ENCODE results near the gene RGS6.

RGS6 gene

DNA sequence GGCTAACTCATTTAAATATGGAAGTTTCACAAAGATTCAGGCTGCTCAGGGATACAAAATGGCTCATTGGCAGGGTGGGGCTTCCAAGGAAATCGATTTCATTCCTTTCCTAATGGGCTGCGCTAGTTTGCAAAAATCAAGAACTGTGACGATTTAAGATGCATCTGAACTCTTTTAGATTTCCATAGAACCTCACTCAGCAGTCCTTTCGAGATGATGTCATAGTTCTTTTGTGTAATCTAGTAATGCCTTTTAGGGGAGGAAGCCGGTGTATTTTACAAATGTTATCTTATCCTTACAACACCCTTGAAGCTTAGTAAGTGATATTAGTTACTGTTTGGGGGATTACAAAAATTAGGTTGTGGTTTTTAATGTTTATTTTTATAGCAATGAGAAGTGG is 239.8 kb downstream of the RGS6 start:
- no peak for DNase-seq

DNA sequence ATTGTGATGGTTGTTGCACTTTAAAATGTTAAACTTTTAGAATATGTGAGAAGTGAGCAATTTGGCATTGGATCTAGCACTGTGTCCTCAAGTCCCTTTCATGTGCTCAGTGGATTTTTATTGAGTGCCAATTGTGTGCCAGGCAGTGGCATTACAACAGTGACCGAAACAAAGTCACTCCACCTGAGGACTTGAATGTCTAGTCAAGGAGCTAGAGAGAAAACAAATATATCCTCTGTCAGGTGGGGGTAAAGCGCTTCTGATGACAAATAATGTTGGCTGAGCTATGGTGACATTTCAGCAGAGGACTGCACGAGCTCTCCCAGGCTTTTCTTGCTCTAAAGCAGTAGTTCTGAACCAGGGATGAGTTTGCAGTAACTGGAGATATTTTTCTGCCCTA is 240.4 kb downstream of the RGS6 start:
- DNase-seq = no peak

DNA sequence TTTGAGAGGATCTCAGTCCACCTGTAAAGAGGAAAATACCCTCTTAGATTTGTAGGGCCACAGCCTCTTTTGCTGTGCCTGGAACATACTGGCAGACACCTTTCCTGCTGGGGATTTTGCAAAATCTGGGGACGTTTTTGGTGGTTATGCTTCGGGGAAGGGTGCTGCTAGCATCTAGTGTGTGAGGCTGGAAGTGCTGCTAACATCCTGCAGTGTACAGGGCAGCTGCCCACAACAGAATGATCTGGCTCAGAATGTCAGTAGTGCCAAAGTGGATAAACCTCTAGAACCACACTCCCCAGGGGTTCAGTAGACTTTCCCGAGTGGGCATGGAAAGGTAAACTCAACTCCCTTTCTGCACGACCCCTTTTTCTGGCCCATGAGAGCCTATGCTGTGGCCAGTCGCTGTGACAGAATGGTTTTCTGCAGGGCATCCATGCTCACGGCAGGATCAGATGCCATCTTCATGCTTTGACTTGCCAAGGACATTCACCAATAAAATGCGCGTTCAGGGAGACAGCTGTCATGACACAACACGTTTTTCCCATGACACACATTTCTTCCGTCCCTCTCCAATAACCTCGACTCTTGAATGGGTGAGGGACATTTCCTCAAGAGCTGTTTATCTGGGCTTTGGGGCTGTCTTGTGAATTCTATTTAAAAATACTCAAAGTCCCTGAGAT is 240.9 kb downstream of the RGS6 start:
- DNase-seq = no peak

DNA sequence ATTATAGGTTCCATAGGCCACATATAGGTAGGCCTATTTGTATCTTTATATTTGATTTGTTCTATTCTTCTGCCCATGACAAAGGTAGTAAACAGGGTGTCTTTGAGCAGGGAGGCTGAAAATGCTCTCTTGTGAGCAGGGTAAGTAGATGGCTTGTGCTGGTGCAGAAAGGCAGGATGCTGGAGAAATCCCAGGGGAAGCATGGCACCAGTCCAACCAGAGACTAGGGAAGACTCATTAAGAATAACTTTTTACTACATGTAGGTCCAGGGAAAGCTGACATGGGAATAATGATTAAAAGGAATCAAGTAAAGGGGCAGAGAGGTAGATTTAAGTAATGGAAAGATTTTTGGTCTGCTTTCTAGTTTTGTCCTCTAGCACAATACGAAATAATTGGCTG is 245.0 kb downstream of the RGS6 start:
- no peak for DNase-seq

DNA sequence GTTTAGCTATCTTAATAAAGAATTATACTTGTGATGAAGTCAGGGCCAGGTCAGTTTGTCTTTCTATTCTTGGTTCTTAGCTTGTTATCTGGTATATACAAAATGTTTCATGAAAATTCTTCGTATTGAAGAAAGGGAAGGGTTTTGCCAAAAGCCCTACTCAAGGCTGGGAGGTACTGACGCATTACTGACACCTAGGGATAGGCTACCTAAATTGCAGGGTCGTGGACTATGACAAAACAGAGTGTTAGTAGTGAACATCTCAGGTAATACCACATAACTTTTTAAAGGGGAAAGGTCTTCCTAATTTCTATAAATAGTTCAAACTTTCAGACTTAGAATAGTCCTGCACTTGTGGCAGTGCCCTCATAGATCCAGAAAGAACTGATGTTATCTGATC is 246.3 kb downstream of the RGS6 start:
- DNase-seq = no peak

DNA sequence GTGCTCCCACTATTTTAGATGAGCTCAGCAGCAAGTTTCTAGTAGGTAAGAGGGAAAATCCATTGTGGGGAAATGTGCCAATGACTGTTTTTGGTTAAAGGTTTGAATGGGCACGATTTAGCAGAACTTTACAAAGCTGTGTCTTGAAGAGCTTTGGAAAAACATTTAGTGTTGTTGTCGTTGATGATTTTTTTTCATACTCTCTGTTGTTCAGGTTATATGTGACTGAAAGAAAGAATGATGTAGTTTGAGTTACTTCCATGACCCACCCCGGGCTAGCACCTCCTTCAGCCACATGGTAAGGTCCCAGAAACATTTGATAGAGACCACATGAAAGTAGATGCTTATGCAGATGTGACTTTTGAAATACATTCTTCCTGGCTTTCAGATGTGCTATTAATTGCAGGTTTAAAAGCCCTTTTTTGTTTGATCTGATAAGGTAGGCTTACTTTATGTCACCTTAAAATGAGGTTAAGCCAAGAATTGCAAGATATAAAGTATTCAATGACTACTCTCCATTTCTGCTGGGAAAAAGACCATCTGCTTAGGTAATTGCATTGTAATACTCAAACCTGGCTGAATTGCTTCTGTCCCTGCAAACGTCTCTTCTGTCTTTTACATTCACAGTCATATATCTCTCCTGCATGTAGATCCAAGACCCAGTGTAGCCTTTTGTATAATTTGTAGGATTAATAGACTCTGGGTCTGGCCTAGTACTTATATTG is 250.6 kb downstream of the RGS6 start:
- no peak for DNase-seq

DNA sequence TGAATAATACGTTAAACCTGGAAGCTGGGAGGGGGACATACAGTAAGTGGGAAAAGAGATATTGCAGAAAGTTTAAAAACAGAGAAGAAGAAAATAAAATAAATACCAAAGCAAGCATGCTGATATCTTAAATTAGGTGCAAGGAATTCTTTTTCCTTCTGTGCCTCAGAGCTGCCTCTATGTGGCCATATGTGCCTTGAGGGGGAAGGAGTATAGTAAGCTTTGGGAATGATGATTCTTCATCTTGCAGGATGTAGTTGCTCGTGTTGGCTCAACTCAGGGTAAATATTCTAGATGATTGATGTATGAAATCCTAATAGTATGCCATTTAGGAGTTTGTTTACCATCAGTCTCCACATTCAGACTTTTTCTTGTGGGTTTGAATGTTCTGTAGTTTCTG is 251.4 kb downstream of the RGS6 start:
- DNase-seq = no peak

DNA sequence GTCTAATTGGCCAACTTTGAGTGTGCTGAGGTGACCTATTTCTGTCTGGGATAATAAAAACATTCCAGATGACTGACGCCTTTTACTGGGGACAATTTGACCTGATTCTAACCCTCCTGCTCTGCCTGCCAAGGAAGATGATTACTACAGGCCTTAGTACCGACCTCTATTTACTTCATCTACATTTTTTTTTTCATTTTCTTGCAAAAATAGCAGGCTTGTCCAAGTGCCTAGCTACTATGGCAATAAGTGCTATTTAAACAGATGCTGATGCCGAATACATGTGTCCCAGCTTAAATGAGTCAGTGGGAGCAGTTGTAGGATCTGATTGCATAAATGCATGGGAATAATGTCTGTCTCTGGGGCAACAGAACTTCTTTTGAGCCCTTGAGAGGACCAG is 254.3 kb downstream of the RGS6 start:
- no peak for DNase-seq

DNA sequence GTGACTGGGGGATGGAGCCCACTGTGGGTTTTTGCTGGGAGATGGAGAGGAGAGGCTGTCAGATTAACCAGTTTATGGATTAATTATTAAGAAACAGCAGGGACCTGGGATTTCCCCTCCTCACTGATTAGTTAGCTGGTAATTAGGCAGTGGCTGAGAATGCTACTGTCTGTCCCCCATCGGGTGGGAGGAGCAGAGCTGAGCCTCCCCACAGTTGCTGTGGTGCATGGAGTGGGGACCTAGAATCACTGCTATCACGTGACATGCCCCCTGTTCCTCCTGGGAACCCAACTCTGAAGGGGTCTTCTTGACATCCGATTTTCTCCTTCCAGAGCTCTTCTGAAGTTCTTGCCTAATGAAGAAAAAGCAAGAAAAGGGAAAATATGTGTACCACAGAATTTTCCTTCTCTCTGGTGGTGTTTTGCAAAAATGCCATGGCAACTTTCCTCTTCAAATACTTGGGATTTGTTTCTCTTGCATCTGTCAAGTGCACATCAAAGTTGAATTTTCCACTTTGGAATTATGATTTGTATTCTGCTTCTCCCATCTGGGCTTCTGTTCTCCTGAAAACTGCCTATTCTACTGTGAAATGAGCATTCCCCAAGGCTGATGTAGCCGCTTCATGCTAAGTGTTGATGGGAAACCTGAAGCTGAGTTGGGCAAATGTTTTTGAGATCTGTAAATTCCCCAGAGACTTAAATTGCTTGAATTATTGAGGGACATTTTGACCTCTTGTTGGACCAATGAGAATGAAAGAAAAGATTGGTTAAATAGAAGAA is 264.2 kb downstream of the RGS6 start:
- no peak for DNase-seq

DNA sequence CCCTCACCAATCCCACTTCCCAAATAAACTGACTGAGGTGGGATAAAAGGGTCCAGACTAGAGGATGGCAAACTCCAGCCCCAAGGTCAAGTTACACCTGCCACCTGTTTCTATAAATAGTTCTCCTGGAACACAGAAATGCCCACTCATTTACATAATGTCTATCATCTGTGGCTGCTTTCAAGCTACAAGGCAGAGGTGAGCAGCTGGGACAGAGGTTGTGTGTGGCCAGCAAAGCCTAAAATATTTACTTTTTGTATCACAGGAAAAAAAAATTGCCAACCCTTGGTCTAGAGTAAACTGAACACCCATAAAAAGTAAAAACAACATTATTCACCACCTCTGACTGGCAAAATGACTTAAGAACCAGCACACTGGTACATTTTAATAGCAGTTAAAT is 269.4 kb downstream of the RGS6 start:
- no peak for DNase-seq

DNA sequence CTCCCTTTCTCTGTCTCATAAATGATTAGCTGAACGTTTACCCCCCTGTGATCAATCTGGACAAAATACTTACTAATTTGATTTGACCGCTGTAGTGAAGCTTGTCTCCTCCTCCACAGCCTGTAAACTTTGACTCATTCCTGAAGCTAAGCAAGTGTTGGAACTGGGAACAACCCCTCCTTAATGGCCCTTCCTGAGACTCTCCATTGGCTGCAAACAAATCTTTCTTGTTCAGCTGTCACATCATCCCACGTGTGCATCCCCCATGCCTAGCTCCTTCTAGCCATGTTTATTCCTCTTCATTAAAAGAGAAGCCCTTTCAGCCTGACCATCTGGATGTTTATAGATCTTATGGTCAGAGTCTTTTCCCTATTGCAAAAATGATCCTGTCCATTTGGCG is 281.2 kb downstream of the RGS6 start:
- no peak for DNase-seq

DNA sequence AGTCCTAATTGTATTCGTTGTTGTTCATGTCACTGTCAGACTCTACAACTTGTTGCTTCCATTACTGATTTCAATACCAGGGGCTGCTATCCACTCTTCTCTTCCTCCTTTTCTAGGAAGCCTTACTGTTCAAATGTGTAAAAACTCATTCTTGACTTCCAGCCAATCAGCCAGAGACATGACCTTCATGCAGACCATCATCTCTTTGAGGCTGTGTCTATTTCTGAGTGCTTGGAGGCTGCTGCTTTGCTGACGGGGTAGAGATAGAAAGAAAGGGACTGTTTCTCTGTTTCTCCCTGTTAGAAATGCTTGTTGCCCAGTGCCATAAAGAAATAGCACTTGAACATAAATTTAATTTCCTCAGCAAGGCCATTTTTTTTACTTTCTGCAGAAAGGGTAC is 282.9 kb downstream of the RGS6 start:
- DNase-seq = no peak

DNA sequence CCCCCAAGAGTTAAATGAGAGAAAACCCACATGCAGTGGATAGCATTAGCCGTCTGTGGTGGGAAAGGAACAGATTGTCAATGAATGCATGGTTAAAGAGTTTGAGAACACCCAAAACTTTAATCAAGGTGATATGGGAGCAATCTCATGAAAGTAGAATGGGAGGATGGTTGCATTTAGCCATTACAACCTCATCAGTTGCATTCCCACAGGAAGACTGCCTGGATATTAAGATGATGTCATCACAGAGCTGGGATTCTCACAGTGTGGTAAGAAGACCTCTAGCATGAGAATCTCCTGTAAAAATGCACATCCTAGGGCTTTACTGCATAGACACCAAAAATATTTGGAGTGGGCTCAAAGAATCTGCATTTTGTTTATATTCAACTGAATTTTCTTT is 284.9 kb downstream of the RGS6 start:
- DNase-seq = no peak

DNA sequence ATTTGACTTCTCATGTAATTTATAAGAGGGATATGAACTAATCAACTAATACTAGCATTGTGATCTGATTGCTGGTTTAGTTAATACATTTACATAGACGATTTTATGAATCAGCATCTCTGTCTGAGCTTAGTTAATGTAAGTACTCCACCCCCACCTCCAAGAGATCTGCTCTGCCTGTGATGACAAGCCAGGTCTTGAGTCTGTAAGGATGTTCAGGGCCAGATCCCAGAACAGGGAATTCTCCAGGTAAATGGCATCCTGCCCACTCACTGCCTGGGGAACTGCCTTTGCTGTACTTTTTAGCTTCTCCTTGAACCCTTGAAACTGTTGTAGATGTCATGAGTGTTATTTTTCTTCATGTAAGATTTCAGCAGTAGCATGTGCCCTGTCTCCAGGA is 289.8 kb downstream of the RGS6 start:
- DNase-seq = no peak

DNA sequence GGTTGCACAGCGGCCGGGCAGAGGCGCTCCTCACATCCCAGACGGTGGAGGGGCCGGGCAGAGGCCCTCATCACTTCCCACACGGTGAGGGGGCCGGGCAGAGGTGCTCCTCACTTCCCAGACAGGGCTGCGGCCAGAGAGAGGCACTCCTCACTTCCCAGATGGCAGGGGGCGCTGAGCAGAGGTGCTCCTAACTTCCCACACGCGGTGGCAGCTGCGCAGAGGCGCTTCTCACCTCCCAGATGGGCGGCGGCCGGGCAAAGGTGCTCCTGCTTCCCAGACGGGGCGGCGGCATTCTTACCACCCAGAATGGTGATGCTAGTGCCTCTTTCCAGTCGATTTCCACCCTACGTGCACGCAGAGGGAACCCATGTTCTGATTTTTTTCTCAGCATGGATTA is 304.4 kb downstream of the RGS6 start:
- no peak for DNase-seq

DNA sequence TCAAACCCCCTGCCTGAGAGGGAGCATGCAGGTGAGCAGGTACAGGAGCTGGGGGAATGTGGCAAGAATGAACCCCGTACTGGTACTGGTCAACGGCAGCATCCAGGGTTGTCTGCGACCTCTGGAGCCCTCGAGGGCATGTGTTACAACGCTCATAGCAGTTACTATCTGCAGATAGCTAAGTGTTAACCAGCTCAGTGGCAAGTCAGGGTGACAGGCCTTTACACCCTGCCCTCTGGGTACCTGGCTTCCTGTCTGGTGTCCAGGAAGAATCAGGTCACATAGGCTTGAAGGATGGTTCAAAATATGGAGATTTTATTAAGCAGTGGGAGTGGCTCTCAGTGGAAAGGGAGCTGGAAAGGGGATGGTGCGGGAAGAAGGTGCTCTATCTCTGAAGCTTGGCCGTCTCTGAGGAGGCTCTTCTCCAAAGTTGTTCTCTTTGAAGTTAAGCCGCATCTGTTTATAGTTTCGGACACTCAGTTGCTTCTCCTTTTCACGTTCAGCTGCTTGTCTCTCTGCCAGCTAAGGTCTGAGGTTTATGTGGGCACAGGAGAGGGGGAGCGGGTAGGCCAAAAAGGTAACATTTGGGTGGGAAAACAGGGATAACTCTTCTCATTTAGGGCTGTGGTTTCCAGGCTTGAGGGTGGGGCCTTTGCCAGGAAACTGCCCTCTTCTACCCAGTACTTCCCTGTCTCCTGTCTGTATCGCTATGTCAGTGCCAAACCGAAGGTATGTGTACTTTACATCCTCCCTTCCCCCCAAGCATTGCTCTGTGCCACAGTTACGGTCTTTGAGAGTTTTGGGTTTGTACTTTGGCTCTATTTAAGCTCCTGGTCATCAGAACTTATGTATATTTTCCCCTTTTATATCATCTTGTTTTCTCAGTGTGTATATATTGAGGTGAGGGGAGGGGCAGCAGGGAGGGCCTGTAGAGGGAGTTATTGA is 305.8 kb downstream of the RGS6 start:
- DNase-seq = no peak

DNA sequence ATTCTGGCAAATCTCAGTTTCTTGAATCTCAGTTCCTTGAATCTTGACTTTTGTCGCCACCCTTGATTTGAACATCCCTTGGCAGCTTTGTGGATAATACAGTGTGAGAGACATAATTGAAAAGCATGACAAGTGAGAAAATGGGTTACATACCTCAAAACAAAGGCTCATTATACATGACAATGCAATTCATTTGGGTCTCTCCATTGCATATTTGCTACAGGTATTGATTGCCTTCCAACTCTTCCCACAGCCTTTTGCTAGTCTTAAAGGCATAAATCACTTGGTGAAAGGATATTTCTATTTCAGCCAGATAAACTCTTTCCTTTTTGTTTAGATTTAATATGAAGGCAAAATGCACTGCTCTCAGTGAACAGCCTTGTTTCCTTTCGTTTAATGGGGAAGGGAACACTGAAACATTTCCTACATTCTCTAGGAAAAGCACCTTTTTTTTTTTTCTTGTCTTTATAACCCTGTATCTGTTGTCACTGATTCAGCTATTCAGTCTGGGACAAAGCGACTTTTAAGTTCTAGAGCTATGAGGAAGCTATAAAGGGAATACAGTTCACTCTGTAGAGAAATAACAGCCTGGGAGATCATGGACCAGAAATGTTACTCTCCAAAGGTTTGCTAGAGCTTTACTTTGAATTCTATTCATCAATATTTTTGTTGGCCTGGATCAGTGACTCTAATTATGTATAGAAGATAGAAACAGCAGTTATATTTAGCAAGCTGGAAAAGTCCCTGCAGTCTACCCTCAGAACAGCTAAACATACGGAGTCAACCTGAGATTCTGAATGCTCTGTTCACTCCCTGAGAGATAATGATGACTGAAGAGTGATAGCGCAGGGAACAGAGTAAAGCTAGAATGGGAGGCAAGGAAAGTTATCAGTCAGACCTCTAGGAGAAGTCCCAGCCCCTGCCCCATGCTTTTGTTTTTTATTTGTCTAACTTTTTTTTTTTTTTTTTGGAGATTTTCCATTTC is 311.4 kb downstream of the RGS6 start:
- DNase-seq = no peak

DNA sequence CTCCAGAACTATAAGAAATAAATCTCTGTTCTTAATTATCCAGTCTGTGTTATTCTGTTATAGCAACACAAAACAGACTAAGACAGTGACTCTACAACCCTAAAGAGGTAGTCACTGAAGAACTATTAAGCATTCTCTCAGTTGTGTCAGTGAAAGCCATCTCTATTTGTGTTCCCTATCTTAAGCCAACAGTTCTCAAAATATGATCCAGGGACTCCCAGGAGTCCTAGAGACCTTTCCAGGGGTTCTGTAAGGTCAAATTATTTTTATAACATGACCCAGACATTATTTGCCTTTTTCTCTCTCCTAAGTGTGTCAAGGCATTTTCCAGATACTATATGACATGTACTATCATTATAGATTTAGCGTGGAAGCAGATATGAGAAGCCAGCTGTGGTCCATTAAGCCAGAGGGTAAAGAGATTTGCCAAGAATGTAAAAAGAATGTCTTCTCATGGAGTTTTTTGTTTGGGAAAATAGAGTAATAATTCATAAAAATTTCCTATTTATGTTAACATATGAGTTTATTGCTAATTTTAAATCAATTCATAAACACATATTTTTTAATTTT is 315.8 kb downstream of the RGS6 start:
- DNase-seq = no peak

DNA sequence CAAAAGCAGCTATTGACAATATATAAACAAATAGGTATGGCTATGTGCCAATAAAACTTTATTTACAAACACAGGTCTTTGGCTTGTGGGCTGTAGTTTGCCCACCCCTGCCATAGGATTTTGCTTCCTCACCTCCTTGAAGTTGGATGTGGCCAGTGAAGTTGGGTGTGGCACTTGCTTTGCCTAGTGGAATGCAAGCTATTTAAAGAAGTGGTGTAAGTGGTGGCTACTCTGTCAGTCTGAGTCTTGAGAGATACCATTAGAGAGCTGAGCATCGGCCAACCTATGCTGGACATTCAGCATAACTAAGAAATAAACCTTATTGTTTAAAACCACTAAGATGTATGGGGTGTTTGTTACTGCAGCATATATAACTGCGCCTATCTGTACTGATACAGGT is 321.3 kb downstream of the RGS6 start:
- no peak for DNase-seq

DNA sequence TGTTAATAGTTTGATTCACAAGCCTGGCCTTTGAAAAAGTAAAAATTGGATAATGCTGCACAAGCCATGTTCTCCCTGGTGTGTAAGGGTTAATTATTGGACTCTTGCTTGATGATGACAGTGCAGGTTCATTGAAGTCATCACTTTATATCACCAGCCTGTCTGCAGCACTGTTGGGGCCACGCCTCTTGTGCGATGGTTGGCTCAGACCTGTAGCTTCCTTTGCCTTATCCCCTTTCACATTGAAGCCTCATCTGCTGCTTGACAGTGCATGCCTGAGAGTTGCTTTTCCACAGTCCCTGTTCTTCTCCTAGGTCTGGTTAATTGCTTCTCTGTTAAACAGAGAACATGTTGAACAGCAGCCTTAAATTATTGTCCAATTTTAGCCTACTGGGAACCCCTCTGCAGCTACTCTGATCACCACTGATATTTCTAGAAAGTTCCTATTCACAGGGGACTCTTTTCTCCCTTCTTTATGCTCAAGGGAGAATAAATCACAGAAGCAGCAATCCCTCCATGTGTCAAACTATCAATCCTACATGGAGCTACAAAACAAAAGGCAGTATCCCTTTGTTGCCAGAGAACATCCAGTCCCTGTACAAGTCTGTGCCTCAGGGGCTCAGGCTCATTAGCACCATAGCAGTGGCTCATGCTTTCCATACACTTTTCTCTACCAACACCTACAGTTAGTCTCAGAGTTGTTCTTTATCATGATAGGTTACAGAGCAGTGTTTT is 322.1 kb downstream of the RGS6 start:
- no peak for DNase-seq

Measured in activated T-cell treated with anti-CD3 and anti-CD28 coated beads, Interleukin-2, amount 50 U/mL, for 1 hour (primary cell).